Activated naive CD4-positive, alpha-beta T cell treated with Interleukin-2 at 50 U/mL for 16 hours (primary cell): ENCODE results near the gene CEPT1.

Source experiments
- DNase-seq: peaks from one replicate; pipeline ENCODE4 v3.0.0-alpha.2; 2020

CEPT1 gene

GRCh38 chr1:111193712-111194480 is 53.9 kb downstream of the CEPT1 start:
- DNase-seq = no peak

- no peak for DNase-seq
These were observed 55.1 kb downstream of the CEPT1 start for GRCh38 chr1:111195002-111195684.

- DNase-seq = no peak
These were observed 56.2 kb downstream of the CEPT1 start for GRCh38 chr1:111196213-111196612.

GRCh38 chr1:111197598-111198284 is 57.7 kb downstream of the CEPT1 start:
- DNase-seq = peak; percentile 73

- DNase-seq = no peak
These were observed 58.8 kb downstream of the CEPT1 start for GRCh38 chr1:111198836-111199235.

GRCh38 chr1:111199329-111199728 is 59.3 kb downstream of the CEPT1 start:
- no peak for DNase-seq

GRCh38 chr1:111199881-111200801 is 60.1 kb downstream of the CEPT1 start, which contains the start of gene DENND2D:
TSS of gene DENND2D (minus strand) at chr1:111200646. CDS start at chr1:111200459, 187 bp downstream.
- DNase-seq = peak; percentile 66

GRCh38 chr1:111200802-111201161 is 60.8 kb downstream of the CEPT1 start:
- no peak for DNase-seq

GRCh38 chr1:111201275-111202090 is 61.5 kb downstream of the CEPT1 start:
- DNase-seq = no peak

GRCh38 chr1:111202366-111202706 is 62.3 kb downstream of the CEPT1 start:
- no peak for DNase-seq

GRCh38 chr1:111202707-111203623 is 62.9 kb downstream of the CEPT1 start:
- no peak for DNase-seq

- DNase-seq = peak; percentile 84
These were observed 63.7 kb downstream of the CEPT1 start for GRCh38 chr1:111203681-111204200.

GRCh38 chr1:111204201-111204982 is 64.4 kb downstream of the CEPT1 start:
- DNase-seq = peak; percentile 74

- no peak for DNase-seq
These were observed 65.1 kb downstream of the CEPT1 start for GRCh38 chr1:111204983-111205713.

GRCh38 chr1:111205714-111206050 is 65.7 kb downstream of the CEPT1 start:
- no peak for DNase-seq

- DNase-seq = no peak
These were observed 68.9 kb downstream of the CEPT1 start for GRCh38 chr1:111208921-111209320.

- DNase-seq = no peak
These were observed 69.6 kb downstream of the CEPT1 start for GRCh38 chr1:111209622-111210021.

- no peak for DNase-seq
These were observed 71.9 kb downstream of the CEPT1 start for GRCh38 chr1:111211921-111212320.
